Heart left ventricle (tissue), 13 donors: ENCODE measurements around the gene NME1.
"Not testable (repeated sequence)": the region's sequence is repeated elsewhere in the genome, so short reads cannot be mapped to it uniquely, and the experiment has no call there.

Source experiments
- POLR2A ChIP-seq, 2 donors: fragments of 450-650 bp; IDR thresholded peaks; one replicate each; pipeline ENCODE4 v1.6.1; 2017; ENCODE audit warnings: antibody characterized with exemption in 2 of 2, mild to moderate bottlenecking in 2 of 2, moderate library complexity in 2 of 2
- TF ChIP-seq, protein P1 (sequence below), 12 donors: fragments of 200-600 bp; sonication (generic) in 4 of 12; IDR thresholded peaks; one replicate each; pipeline versions ENCODE4 v1.5.0 to v1.8.0; 2018 to 2022; ENCODE audit warnings: antibody characterized with exemption in 12 of 12, mild to moderate bottlenecking in 5 of 12
- donor health status: ischemic (EF 13 %, LVEDD 7.1; RV severe dilation, severe dysfunction).
- donor health status: DM: no; HTN: yes; CAD: no.
- donor health status: DM: no; HTN: no; CAD: no.
- donor health status: ischemic (EF 25% LVEDD 6.9; RV normal size, moderate dysfunction).
- donor health status: ischemic (EF 25% LVEDD 5.7; RV mildly dilated, moderate dysfunction).
- donor health status: ischemic (EF 35%, LVEDD 5.7; RV mildly dilated, moderate dysfunction).
- donor health status: nonischemic (EF 11% LVEDD 7.7; RV severe dilation, severe dysfunction).
- donor health status: DM: yes; HTN: yes; CAD: no.
- donor health status: PGD.
- donor health status: ischemic (EF 29% LVEDD 5.4; RV normal size, mild dysfunction).
- donor health status: nonischemic (EF 23%, LVEDD 6.1; RV moderate dilation, normal function).

DNA sequence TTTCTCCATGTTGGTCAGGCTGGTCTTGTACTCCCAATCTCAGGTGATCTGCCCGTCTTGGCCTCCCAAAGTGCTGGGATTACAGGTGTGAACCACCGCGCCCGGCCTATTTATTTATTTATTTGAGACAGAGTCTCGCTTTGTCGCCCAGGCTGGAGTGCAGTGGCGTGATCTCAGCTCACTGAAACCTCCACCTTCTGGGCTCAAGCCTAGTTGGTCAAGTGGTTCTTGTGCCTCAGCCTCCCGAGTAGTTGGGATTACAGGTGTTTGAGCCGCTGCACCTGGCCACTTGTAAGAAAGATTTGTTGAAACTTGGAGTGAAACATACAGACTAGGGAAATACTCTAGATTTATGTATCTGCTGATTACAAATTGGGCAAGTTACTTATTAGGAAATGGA is 18.7 kb downstream of the NME1 start:
- not testable (repeated sequence) for TF ChIP-seq POLR2A (IDR thresholded peaks at IDR 0.05)
- TF ChIP-seq, protein P1, sequence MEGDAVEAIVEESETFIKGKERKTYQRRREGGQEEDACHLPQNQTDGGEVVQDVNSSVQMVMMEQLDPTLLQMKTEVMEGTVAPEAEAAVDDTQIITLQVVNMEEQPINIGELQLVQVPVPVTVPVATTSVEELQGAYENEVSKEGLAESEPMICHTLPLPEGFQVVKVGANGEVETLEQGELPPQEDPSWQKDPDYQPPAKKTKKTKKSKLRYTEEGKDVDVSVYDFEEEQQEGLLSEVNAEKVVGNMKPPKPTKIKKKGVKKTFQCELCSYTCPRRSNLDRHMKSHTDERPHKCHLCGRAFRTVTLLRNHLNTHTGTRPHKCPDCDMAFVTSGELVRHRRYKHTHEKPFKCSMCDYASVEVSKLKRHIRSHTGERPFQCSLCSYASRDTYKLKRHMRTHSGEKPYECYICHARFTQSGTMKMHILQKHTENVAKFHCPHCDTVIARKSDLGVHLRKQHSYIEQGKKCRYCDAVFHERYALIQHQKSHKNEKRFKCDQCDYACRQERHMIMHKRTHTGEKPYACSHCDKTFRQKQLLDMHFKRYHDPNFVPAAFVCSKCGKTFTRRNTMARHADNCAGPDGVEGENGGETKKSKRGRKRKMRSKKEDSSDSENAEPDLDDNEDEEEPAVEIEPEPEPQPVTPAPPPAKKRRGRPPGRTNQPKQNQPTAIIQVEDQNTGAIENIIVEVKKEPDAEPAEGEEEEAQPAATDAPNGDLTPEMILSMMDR (IDR thresholded peaks at IDR 0.05), result not testable (repeated sequence)
